Tibial nerve (tissue), 4 donors: Measurements from ENCODE around the gene CELSR1.

Experiments used
- CTCF ChIP-seq, 5 experiments: fragments of 200-600 bp in 3 of 5; fragments of 450-650 bp in 2 of 5; sonication (generic) in 3 of 5; IDR thresholded peaks; one replicate each; pipeline ENCODE4 v1.5.1; 2016 to 2019; ENCODE audit warnings: antibody characterized with exemption in 5 of 5, mild to moderate bottlenecking in 3 of 5, moderate library complexity in 2 of 5
- EP300 ChIP-seq, 2 donors: sonication (generic); formaldehyde crosslinking; IDR thresholded peaks; one replicate each; pipeline ENCODE4 v1.6.1; 2017; ENCODE audit warnings: antibody characterized with exemption in 2 of 2, mild to moderate bottlenecking in 1 of 2
- POLR2A ChIP-seq, 2 donors: fragments of 450-650 bp; IDR thresholded peaks; one replicate each; pipeline ENCODE4 v1.6.1; 2017; ENCODE audit warnings: antibody characterized with exemption in 2 of 2, mild to moderate bottlenecking in 2 of 2, moderate library complexity in 2 of 2

GRCh38 chr22:46378426-46379065 is 158.9 kb downstream of the CELSR1 start:
- TF ChIP-seq CTCF (IDR thresholded peaks at IDR 0.05) (no peak), EP300 (IDR thresholded peaks at IDR 0.05) (no peak), POLR2A (IDR thresholded peaks at IDR 0.05) (no peak)
